ENCODE data around the gene DNLZ.

DNLZ gene

DNA sequence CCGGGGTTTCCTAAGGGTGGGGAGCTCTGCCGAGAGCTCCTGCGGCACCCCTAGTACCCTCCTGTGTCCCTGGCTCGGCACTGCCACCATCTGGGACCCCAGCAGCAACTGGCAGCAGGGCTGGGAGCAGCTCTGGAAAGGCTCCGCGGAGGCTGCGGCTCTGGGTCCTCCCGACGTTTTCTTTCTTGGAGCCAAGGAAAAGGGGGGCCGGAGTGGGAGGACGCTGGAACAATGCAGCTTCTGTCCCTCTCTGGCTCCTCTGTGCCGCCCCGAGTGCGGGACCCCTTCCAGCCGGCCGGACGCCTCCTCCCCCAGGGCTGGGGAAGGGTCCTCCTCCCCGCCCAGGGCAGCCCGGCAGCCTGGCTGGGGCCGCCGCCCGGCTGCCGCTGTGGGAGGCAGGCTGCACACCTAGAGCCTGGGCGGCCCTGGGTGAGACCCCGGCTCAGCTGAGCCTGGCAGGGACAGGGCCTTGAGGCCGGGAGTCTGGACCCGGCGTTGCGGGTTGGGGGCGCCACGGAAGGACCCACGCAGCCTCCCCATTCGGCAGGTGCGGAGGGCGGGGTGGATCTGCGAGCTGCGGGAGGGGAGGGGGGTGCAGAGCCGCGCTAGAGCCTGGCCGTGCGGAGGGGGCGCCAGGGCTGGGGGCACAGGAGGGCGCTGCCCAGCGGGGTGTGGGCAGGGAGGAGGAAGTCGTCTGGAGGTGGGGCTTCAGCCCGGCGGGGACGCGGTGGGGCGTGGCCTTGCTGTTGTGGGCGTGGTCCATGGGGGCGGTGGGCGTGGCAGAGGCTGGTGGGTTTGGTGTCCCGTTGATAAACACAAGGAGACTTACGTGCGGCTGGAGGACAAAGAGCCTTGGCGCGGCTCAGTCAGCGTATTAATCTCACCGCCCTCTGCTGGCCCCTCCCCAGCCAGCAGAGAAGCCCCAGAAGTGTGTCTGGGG lies 21.1 kb downstream of the DNLZ start (continued):
- no peak for TF ChIP-seq ZNF514 (tag by site-specific recombination; IDR thresholded peaks at IDR 0.05)
- TF ChIP-seq IKZF3 (tag by site-specific recombination; IDR thresholded peaks at IDR 0.05) = peak; percentile 48; the same call in 1 of the 2 replicates
- TF ChIP-seq ZNF701 (tag by site-specific recombination; IDR thresholded peaks at IDR 0.05) = no peak
- TF ChIP-seq SP7 (tag by site-specific recombination; IDR thresholded peaks at IDR 0.05) = 0 out of 2 replicates have a peak, but pooled peaks have one; percentile 15
- TF ChIP-seq SP2 (tag by site-specific recombination; IDR thresholded peaks at IDR 0.05) = peak; percentile 81
- TF ChIP-seq KLF9 (tag by site-specific recombination; IDR thresholded peaks at IDR 0.05; ENCODE audit: low read depth) = peak; percentile 100

DNA sequence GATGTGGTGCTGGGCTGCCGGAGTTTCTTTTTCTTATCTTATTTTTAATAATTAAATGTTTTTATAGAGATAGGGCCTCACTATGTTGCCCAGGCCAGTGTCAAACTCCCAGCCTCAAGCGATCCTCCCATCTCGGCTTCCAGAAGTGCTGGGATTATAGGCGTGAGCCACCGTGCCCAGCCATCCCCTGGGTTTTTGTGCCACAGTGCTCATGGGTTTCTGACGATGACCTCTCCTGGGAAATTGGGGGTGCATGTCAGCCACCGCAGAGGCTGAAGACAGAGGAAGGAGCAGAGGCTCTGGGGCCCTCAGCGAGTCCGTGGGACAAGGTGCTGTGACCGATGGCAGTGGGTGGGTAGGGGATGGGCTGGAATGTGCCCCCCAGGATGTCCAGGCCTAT lies 21.8 kb downstream of the DNLZ start:
- no peak overlapping the region for H3K27ac ChIP-seq (ENCODE audit: extremely low read depth, low read depth, low read length)
- no peak for TF ChIP-seq ZNF366 (tag by site-specific recombination; conservative IDR thresholded peaks at IDR 0.05)
- TF ChIP-seq ZNF585B (tag by site-specific recombination; IDR thresholded peaks at IDR 0.05) = no peak
- TF ChIP-seq KLF9 (tag by site-specific recombination; IDR thresholded peaks at IDR 0.05; ENCODE audit: low read depth) = no peak
- TF ChIP-seq ZBTB11 (tag by site-specific recombination; conservative IDR thresholded peaks at IDR 0.05; ENCODE audit: low read depth) = no peak
- TF ChIP-seq, protein P1, sequence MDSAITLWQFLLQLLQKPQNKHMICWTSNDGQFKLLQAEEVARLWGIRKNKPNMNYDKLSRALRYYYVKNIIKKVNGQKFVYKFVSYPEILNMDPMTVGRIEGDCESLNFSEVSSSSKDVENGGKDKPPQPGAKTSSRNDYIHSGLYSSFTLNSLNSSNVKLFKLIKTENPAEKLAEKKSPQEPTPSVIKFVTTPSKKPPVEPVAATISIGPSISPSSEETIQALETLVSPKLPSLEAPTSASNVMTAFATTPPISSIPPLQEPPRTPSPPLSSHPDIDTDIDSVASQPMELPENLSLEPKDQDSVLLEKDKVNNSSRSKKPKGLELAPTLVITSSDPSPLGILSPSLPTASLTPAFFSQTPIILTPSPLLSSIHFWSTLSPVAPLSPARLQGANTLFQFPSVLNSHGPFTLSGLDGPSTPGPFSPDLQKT (IDR thresholded peaks at IDR 0.05; ENCODE audit: borderline replicate concordance, low read depth, low read length) = no peak
- TF ChIP-seq, protein P2, sequence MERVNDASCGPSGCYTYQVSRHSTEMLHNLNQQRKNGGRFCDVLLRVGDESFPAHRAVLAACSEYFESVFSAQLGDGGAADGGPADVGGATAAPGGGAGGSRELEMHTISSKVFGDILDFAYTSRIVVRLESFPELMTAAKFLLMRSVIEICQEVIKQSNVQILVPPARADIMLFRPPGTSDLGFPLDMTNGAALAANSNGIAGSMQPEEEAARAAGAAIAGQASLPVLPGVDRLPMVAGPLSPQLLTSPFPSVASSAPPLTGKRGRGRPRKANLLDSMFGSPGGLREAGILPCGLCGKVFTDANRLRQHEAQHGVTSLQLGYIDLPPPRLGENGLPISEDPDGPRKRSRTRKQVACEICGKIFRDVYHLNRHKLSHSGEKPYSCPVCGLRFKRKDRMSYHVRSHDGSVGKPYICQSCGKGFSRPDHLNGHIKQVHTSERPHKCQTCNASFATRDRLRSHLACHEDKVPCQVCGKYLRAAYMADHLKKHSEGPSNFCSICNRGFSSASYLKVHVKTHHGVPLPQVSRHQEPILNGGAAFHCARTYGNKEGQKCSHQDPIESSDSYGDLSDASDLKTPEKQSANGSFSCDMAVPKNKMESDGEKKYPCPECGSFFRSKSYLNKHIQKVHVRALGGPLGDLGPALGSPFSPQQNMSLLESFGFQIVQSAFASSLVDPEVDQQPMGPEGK (tag by site-specific recombination; IDR thresholded peaks at IDR 0.05) = no peak
- no peak for TF ChIP-seq ZNF133 (tag by site-specific recombination; IDR thresholded peaks at IDR 0.05)
- TF ChIP-seq ZSCAN16 (tag by site-specific recombination; IDR thresholded peaks at IDR 0.05) = no peak
- TF ChIP-seq ZNF16 (tag by site-specific recombination; IDR thresholded peaks at IDR 0.05; ENCODE audit: low read depth) = no peak
- no peak for TF ChIP-seq GLI2 (tag by site-specific recombination; IDR thresholded peaks at IDR 0.05; ENCODE audit: borderline replicate concordance, low read depth)
- no peaks in the 10 kb centered on the region for H3K4me1 ChIP-seq (ENCODE audit: control insufficient read depth, insufficient read depth, low read length)
- POLR2A ChIA-PET = interaction anchor here (0.6 kb wide), 1 partner anchor 38 kb away, joined by 4 read pairs; no protein-coding TSS in a partner anchor
- no peak overlapping the region for H3K4me3 ChIP-seq (ENCODE audit: low read depth, low read length)
- H3K9me3 ChIP-seq (ENCODE audit: control insufficient read depth, insufficient read depth, low read depth, low read length) = no peaks in the 10 kb centered on the region
- peaks cover 0 to 50% of the 10 kb centered on the region in 2 experiments; a peak in 1 of 3 replicates for H3K36me3 ChIP-seq (ENCODE audit: control insufficient read depth in 2 of 2, insufficient read depth in 1 of 2, low read length in 2 of 2)
- CTCF ChIA-PET = interaction anchor here (0.6 kb wide), 1 partner anchor 466 kb away, joined by 4 read pairs; the partner anchor contains the start of gene RABL6
